ENCODE data around the gene ZBTB20. TPM values are rescaled to one million over a fixed set of nuclear protein-coding genes. Genes with fewer than 3 reads are reported as not detected.
A peak's percentile ranks its signal among the peaks of the same experiment; 100 is the strongest.

The ZBTB20 gene
- total RNA-seq, 2 donors from 2014 or later: 112 to 120 TPM

DNA sequence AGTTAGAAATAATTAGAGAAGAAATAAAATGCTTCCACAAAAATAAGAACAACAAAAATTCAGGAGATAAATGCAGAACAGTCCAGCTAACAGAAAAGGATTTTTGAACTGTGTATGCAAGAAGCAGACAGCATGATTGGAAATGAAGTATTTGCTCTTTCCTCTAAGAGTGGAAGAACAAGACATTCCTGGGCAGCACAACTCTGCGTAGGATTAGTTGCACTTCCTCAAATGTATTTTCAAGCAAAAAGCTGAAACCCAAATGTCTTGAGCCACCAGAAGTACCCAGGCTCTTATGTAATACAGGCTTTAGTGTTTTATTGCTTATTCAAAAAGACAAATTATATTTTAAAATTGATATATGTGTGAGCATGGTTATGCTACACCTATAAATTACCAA is 127.2 kb downstream of the ZBTB20 start:
- Histone ChIP-seq H3K36me3 (no peaks in the 10 kb centered on the region), H3K4me3 (no peak overlapping the region), H3K27ac (no peak overlapping the region), H3K4me1 (ENCODE audit: control insufficient read depth in 1 of 2, low read depth in 2 of 2) (peaks cover 15 to 26% of the 10 kb centered on the region in 2 donors), H3K9me3 (peaks cover 4% of the 10 kb centered on the region), H3K27me3 (replicated peaks; ENCODE audit: insufficient read depth) (no peaks in the 10 kb centered on the region)
- no peak for ATAC-seq (ENCODE audit: insufficient number of reproducible peaks, low FRiP score, low read depth)
- TF ChIP-seq, protein P1, sequence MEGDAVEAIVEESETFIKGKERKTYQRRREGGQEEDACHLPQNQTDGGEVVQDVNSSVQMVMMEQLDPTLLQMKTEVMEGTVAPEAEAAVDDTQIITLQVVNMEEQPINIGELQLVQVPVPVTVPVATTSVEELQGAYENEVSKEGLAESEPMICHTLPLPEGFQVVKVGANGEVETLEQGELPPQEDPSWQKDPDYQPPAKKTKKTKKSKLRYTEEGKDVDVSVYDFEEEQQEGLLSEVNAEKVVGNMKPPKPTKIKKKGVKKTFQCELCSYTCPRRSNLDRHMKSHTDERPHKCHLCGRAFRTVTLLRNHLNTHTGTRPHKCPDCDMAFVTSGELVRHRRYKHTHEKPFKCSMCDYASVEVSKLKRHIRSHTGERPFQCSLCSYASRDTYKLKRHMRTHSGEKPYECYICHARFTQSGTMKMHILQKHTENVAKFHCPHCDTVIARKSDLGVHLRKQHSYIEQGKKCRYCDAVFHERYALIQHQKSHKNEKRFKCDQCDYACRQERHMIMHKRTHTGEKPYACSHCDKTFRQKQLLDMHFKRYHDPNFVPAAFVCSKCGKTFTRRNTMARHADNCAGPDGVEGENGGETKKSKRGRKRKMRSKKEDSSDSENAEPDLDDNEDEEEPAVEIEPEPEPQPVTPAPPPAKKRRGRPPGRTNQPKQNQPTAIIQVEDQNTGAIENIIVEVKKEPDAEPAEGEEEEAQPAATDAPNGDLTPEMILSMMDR (IDR thresholded peaks at IDR 0.05): no peak
- DNase-seq (ENCODE audit: low spot score): no peak

DNA sequence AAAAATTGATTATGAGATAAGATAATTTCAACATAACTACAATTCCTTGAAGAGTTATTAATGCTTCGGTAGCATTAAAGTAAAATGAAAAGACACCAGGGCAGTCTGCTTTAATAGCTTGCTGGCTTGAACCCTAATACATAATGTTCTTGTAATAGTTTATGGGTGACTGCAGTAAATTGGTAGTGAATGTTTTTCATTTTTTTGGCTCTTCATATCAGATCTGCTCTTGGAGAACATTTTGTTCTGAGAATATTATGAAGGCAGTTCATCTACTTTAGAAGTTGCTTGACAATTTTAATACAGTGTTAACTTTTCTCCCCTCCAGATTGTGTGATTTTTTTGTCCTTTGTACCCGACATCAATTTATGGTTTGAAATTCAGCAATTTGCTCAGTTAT is 128.4 kb downstream of the ZBTB20 start:
- no peaks in the 10 kb centered on the region for H3K27me3 ChIP-seq (replicated peaks; ENCODE audit: insufficient read depth)
- no peaks in the 10 kb centered on the region for H3K36me3 ChIP-seq
- peak overlapping the region in 1 of 2 donors; percentile 14 for H3K27ac ChIP-seq
- peaks cover 15 to 26% of the 10 kb centered on the region in 2 donors for H3K4me1 ChIP-seq (ENCODE audit: control insufficient read depth in 1 of 2, low read depth in 2 of 2)
- DNase-seq (ENCODE audit: low spot score): no peak
- TF ChIP-seq, protein P1 (IDR thresholded peaks at IDR 0.05): no peak
- peak overlapping the region; percentile 10 for H3K4me3 ChIP-seq
- ATAC-seq (ENCODE audit: insufficient number of reproducible peaks, low FRiP score, low read depth): no peak
- H3K9me3 ChIP-seq: peaks cover 4% of the 10 kb centered on the region

DNA sequence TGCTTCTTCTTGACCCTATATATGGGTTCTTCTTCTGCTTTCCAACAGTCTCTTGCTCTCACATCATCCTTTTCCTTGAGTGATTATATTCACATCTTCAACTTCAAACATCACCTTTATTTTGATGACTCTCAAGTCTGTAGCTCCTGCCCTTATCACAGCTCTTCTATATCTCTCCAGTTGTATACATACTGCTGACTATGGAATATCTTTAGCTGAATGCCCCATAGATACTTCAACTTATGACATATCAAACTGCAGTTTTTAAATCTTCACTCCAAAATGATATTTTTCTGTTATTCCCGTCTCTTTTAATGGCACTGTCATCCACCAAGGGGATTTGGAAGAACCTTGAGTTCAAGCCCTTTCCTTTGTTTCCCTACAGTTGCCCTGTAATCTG is 139.1 kb downstream of the ZBTB20 start:
- no peak overlapping the region for H3K27ac ChIP-seq
- DNase-seq (ENCODE audit: low spot score): no peak
- no peaks in the 10 kb centered on the region for H3K9me3 ChIP-seq
- no peaks in the 10 kb centered on the region for H3K27me3 ChIP-seq (replicated peaks; ENCODE audit: insufficient read depth)
- TF ChIP-seq, protein P1 (IDR thresholded peaks at IDR 0.05): no peak
- no peak overlapping the region for H3K4me3 ChIP-seq
- ATAC-seq (ENCODE audit: insufficient number of reproducible peaks, low FRiP score, low read depth): no peak
- H3K4me1 ChIP-seq (ENCODE audit: control insufficient read depth in 1 of 2, low read depth in 2 of 2): peaks cover 0 to 5% of the 10 kb centered on the region in 2 donors
- no peaks in the 10 kb centered on the region for H3K36me3 ChIP-seq

DNA sequence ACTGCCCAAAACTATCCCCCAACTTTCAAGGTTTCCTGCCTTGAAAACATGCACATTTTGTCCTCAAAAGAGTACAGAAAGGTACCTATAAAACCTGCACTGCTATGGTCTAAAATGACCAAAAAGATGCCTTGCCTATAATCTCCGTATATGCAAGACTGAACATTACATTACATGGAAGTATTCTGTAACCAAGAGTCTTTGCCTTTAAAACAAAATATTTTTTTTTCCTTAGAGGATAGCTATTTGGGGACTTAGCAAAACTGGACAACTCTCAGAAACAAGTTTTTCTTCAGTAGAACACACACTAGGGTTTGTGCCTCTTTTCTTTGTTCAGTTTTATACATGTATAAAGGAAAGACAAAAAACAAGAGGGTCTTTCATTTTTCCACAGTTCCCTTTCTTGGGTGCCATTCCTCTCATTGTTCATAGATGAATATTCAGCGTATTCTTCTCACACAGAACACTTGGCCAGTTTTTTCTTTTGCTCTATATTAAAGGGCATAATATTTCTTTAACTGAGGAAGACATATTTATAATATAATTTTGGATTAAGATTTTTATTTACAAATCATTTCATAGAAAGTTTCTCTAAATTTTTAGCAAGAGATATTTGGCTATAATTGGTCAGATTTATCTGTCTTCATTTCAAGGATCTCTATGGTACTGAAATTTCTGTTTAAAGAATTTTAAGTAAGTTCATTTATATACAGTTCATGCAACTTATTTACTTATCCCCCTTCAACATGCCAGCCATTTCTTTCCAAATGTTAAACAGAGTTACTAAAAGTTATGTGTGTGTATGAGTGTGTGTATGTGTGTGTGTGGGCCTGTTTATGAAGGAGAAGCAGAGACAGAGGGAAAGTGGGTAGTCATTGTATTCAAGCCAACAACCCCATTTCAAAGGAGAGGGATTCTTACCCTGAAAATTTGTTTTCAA is 142.6 kb downstream of the ZBTB20 start:
- no peak for ATAC-seq (ENCODE audit: insufficient number of reproducible peaks, low FRiP score, low read depth)
- peaks cover 0 to 5% of the 10 kb centered on the region in 2 donors for H3K4me1 ChIP-seq (ENCODE audit: control insufficient read depth in 1 of 2, low read depth in 2 of 2)
- no peak for DNase-seq (ENCODE audit: low spot score)
- no peaks in the 10 kb centered on the region for H3K27me3 ChIP-seq (replicated peaks; ENCODE audit: insufficient read depth)
- no peaks in the 10 kb centered on the region for H3K36me3 ChIP-seq
- no peak overlapping the region for H3K27ac ChIP-seq
- peaks cover 9% of the 10 kb centered on the region for H3K9me3 ChIP-seq
- TF ChIP-seq, protein P1 (IDR thresholded peaks at IDR 0.05): no peak
- H3K4me3 ChIP-seq: no peak overlapping the region

DNA sequence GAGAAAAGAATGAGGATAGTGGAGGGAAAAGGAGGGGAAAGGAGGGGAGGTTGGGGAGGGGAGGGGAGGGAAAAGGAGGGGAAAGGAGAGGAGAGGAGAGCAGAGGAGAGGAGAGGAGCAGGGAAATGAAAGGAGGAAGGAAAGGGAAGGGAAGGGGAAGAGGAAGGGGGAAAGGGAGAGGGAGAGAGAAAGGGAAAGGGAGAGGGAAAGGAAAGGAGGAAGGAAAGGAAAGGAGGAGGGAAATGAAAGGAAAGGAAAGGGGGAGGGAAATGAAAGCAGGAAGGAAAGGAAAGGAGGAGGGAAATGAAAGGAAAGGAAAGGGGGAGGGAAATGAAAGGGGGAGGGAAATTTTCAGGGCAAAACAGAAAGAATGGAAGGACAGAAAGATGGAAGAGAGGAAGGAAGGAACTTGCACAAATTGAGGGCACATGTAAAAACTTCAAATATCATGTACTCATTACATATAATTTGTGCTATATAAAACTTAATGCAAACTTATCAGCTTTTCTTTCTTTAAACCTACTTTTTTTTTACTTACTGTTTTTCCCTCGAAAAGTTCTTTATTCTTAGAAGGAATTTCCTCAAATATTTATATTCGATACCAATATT is 148.0 kb downstream of the ZBTB20 start:
- no peak overlapping the region for H3K4me3 ChIP-seq
- peaks cover 9% of the 10 kb centered on the region for H3K9me3 ChIP-seq
- DNase-seq (ENCODE audit: low spot score) (no peak), ATAC-seq (ENCODE audit: insufficient number of reproducible peaks, low FRiP score, low read depth) (no peak)
- TF ChIP-seq, protein P1 (IDR thresholded peaks at IDR 0.05): no peak
- H3K27me3 ChIP-seq (replicated peaks; ENCODE audit: insufficient read depth): no peaks in the 10 kb centered on the region
- H3K27ac ChIP-seq: no peak overlapping the region
- peaks cover 0 to 2% of the 10 kb centered on the region in 2 donors for H3K4me1 ChIP-seq (ENCODE audit: control insufficient read depth in 1 of 2, low read depth in 2 of 2)
- H3K36me3 ChIP-seq: no peaks in the 10 kb centered on the region
